ENCODE results near the gene AMIGO3.

GRCh38 chr3:49683162-49683561 is 36.3 kb downstream of the AMIGO3 start:
- TF ChIP-seq POLR2A (IDR thresholded peaks at IDR 0.05; ENCODE audit: low read length) (no peak), GATA1 (IDR thresholded peaks at IDR 0.05; ENCODE audit: low read depth, low read length) (no peak)

Data from erythroblast (primary cell).